Renal cortex interstitium (tissue), 11 donors: ENCODE data around the gene ARID1B. TPM values are rescaled to one million over a fixed set of nuclear protein-coding genes. Genes with fewer than 3 reads are reported as not detected.

Source experiments
- DNase-seq, 11 donors: peaks; one replicate each; pipeline ENCODE4 v3.0.0-alpha.2; 2013; ENCODE audit warnings: low read depth in 9 of 11, low spot score in 4 of 11; ENCODE audit errors: extremely low read depth in 1 of 11
- polyA plus RNA-seq, 3 donors: library from polyadenylated mRNA; unstranded; fragments of 120-200 nt; gene quantifications; one replicate each; pipeline ENCODE4 v1.2.1, GENCODE V29; 2013; ENCODE audit not compliant: insufficient read length in 3 of 3

The ARID1B gene
- polyA plus RNA-seq, 3 donors: 74.6 to 84.5 (median 76.8) TPM

- no peak for DNase-seq
These were observed 239.8 kb downstream of the ARID1B start for GRCh38 chr6:157017022-157017421.

GRCh38 chr6:157017861-157018260 lies 240.7 kb downstream of the ARID1B start:
- no peak for DNase-seq

DNA sequence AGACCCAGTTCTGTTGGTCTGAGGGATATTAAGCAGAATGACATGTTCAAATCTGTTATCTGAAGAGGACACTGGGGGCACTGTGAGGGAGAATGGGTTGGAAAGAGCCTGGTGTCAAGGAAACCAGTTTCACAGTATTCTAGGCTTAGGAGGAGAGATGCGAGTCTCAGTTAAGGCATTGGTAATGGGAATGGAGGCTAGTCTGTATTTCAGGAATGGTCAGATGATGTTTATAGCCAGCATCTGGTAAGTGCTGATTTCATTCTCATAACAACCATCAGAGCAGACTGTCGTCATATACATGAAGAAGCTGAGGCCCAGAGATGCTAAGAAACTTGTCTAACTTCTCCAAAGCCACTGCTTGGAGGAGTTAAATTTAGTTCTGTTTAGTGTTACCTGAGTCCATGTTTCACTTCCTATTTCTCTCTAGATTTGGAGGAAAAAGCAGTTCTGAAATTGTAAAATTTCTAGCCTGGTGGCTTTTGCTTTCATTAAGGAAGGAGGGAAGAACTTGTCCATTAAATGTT lies 242.0 kb downstream of the ARID1B start:
- no peak for DNase-seq

GRCh38 chr6:157019733-157020132 lies 242.6 kb downstream of the ARID1B start:
- no peak for DNase-seq

DNA sequence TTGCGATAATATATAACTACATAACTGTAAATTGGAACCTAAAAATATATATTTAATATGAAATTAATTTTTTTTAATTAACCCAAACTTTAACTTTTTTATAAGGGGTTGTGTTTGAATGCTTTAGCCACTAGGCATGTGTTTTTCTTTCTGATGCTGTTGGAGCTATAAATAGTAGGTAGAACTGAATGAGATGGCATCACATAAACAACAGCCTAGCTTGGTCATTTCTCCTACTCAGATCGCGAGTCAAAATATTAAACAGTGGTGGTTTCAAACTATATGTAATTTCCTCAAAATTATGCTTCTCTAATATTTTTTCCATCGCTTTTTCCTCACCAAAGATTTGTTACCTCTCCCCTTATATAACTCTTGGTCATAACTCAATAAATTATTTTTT lies 243.2 kb downstream of the ARID1B start:
- DNase-seq: no peak

GRCh38 chr6:157020881-157021343 lies 243.7 kb downstream of the ARID1B start:
- peak in 6 of 11 donors; percentile 42 to 60 (median 53) for DNase-seq

DNA sequence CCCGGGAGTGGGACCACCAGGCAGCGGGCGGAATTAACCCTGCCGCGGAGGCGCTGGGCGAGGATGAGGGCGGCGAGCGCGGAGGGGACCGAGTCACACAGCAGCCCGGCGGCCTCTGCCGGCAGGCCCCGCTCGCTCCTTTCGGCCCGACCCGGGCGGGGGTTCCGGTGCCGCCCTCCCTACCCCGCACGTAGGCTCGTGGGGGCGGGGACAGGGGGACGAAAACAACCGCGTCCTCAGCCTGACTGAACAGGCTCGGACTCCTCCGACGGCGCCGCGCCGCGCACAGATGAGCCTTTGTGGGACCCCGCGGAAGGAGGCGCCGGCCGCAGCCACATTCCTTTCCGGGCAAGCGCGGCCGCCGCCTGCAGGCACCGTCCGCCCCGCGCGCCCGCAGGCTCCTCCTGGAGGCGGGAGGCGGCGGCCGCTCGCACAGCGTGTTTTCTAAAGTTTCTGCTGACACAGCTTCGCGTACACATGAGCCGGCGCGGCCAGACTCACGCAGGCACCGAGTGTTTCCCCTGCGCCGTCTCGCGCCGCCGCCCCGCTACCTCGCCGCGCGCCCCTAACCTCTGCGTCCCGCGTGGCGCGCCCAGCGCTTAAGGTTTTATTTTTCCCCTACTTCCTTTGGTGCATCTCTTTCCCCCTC lies 244.3 kb downstream of the ARID1B start:
- peak; percentile 75 to 90 (median 84) for DNase-seq

GRCh38 chr6:157021993-157022740 lies 245.0 kb downstream of the ARID1B start:
- peak in 10 of 11 donors; percentile 72 to 83 (median 79) for DNase-seq

DNA sequence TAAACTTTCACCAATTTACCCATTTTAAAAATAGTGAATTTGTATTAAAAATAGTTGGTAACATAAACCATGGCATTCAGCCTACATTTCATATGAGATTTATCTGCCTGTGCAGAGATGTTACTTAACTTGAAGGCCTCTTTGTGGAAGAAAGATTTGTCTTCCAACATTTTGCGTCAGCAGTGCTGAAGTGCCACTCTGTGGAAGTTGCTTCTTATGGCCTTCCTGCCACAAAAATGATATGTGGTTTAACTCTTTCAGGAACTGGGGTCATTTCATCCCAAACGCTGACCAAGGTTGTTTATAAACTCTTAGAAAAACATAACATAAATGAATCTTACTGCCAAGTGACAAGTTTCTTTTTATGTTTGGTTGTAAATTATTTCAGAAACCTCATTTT lies 246.8 kb downstream of the ARID1B start:
- DNase-seq: peak in 1 of 11 donors; percentile 27

DNA sequence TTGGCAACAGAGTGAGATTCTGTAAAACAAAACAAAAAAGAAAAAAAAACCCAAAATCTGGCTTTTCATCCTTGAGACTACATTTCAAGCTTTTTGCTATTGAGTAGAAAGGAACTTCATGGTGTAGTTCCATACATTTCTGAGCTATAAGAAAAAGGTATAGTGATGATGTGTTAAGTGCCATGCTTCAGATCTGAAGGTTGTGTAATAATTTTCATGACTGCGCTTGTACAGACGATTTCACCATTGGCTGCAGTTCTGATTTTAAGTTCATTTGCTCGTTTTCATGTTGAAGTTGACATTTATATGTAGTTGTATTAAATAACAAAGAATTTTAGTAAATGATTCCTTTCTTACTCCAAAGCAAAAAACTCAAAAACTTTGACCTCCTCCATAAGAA lies 247.6 kb downstream of the ARID1B start:
- DNase-seq: no peak

DNA sequence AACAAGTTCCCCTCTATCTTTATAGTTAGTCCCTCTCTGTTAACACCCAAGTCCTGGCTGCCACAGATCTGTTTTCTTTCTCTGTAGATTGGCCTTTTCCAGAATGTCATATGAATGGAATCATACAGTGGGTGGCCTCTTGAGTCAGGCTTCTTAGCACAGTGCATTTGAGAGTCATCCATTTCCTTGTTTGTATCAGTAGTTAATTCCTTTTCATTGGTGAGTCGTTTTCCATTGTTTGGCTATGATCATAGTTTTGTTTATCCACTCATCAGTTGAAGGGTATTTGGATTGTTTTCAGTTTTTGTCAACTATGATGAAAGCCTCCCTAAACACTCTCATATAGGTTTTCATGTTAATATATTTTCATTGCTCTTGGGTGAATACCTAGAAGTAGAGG lies 248.3 kb downstream of the ARID1B start:
- no peak for DNase-seq

DNA sequence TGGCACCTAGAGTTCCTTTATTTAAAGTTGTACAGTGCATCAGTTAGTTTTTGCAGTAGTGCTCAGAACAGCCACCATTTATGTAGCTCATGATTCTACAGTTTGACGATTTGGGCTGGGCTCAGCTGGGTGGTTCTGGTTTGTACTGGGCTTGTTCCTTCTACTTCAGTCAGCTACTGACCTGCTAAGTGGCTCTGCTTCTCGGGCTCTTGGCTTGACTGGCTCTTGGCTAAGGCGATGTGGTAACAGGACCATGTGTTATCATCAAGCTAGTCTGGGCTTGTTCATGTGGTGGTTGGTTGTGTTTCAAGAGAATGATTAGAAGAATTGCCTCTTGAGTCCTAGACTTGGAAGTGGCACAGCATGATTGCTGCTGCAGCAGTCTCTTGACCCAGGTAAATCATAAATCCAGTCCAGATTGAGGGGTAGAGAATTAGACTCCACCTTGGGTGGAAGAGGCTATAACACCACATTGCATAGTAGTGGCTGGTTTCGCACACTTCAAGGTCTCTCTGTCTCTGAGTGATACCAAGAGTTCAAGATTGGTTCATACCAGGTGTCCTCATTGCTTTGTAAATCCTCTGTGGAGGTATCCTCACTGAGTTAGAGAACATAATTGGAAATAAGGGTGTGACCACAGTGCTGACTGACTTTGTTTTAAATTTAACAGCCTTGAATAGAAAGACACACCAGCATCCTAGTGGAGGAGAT lies 253.0 kb downstream of the ARID1B start:
- no peak for DNase-seq

DNA sequence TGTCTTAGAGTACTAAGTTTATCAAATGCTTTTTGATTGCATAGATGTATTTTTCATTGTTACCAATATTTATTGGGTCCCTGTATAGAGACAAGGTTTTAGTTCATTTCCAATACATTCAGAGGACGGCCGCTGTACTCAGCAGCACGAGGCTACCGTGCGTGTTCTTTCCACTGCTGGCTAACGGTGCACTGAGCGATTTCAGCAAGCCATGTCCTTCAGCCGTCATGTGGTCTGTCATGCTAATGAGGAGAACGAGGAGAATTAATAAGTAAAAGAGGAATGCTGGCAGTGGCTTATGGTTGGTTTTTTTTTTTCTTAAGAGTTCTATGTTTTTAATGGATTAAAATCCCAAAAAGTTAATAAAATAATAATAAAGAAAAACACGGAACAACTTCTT lies 253.6 kb downstream of the ARID1B start:
- DNase-seq: no peak

DNA sequence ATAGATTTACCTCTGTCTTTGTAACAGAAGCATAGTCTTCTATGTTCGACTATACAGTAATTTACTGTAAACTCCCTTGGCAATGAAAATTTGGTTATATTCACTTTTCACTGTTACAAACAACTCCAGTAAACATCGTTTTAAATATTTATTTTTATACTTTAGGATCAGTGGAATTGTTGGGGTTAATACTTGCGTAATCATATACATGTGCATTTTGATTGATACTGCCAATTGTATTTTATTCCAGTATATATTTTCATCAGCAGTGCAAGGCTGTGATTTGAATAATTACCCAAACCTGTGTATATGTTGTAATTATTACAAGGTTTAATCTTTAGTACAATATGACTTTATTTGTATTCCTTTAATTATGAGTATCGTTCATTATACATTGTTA lies 255.7 kb downstream of the ARID1B start:
- DNase-seq: no peak

- DNase-seq: no peak
These were observed 256.4 kb downstream of the ARID1B start for GRCh38 chr6:157033428-157034140.

GRCh38 chr6:157034436-157035230 lies 257.5 kb downstream of the ARID1B start:
- peak in 1 of 11 donors; percentile 34 for DNase-seq

GRCh38 chr6:157035546-157035945 lies 258.4 kb downstream of the ARID1B start:
- DNase-seq: no peak

GRCh38 chr6:157036245-157036711 lies 259.1 kb downstream of the ARID1B start:
- DNase-seq: no peak
